Sigmoid colon (tissue), 7 donors: ENCODE measurements around the gene CST6. TPM values are rescaled to one million over a fixed set of nuclear protein-coding genes. Genes with fewer than 3 reads are reported as not detected.
A peak's percentile ranks its signal among the peaks of the same experiment; 100 is the strongest.

Experiments used
- DNase-seq: peaks from one replicate; pipeline ENCODE4 v3.0.0-alpha.2; 2019
- H3K27ac ChIP-seq, 4 donors: fragments of 200-600 bp; sonication (generic); one replicate each; pipeline ENCODE4 v1.5.1; 2016 to 2019; ENCODE audit warnings: mild to moderate bottlenecking in 1 of 4
- H3K27me3 ChIP-seq, 3 donors: fragments of 200-600 bp; sonication (generic); one replicate each; pipeline ENCODE4 v1.5.1; 2019; ENCODE audit warnings: mild to moderate bottlenecking in 1 of 3
- H3K36me3 ChIP-seq, 4 donors: fragments of 200-600 bp; sonication (generic); one replicate each; pipeline ENCODE4 v1.5.1; 2016 to 2019
- H3K4me1 ChIP-seq, 4 donors: fragments of 200-600 bp; sonication (generic); one replicate each; pipeline ENCODE4 v1.5.1; 2017 to 2019
- H3K4me3 ChIP-seq, 4 donors: fragments of 200-600 bp; sonication (generic); one replicate each; pipeline ENCODE4 v1.5.1; 2017 to 2019; ENCODE audit warnings: mild to moderate bottlenecking in 2 of 4, moderate library complexity in 1 of 4
- H3K9me3 ChIP-seq, 4 donors: fragments of 200-600 bp in 3 of 4; sonication (generic) in 3 of 4; one replicate each; pipeline versions ENCODE4 v1.5.1 to v1.6.1; 2013 to 2019
- CTCF ChIP-seq, 4 experiments: fragments of 450-650 bp in 3 of 4; fragments of 200-600 bp in 1 of 4; IDR thresholded peaks; one replicate each; pipeline ENCODE4 v1.5.1; 2016 to 2019; ENCODE audit warnings: antibody characterized with exemption in 4 of 4, mild to moderate bottlenecking in 3 of 4, moderate library complexity in 2 of 4
- EP300 ChIP-seq, 4 donors: sonication (generic); formaldehyde crosslinking; IDR thresholded peaks; one replicate each; pipeline ENCODE4 v1.6.1; 2017; ENCODE audit warnings: antibody characterized with exemption in 4 of 4
- POLR2A ChIP-seq, 2 donors: fragments of 450-650 bp; IDR thresholded peaks; one replicate each; pipeline ENCODE4 v1.6.1; 2016; ENCODE audit warnings: antibody characterized with exemption in 2 of 2, mild to moderate bottlenecking in 2 of 2, moderate library complexity in 2 of 2
- POLR2AphosphoS5 ChIP-seq, 4 donors: sonication (generic); formaldehyde crosslinking; IDR thresholded peaks; one replicate each; pipeline ENCODE4 v1.6.1; 2017; ENCODE audit warnings: antibody characterized with exemption in 4 of 4
- WGBS, 2 donors: extraction: QIAGEN DNeasy Blood & Tissue Kit; methylation state at CpG; one replicate each; pipeline ENCODE4 v1.1.7; 2013; 5-methylcytosine and 5-hydroxymethylcytosine counted together
- intact Hi-C: fragments of 100-400 bp; cut with DNase I; formaldehyde crosslinking; loops from one replicate; pipeline ENCODE4 v1.15.1; 2023
- polyA plus RNA-seq, 3 donors: library from polyadenylated mRNA; stranded (reverse); fragments of 200-250 nt; gene quantifications; one replicate each; pipeline ENCODE4 v1.2.3, GENCODE V29; 2013
- total RNA-seq, 4 donors: library from RNA; depleted of rRNA; stranded (reverse); fragments of >200 nt; gene quantifications; one replicate each; pipeline ENCODE4 v1.1.0, GENCODE V29; 2016
- donor health status: healthy with polysubstance abuse.
- donor health status: Bipolar disorder and iron deficiency.
- donor health status: healthy.

The CST6 gene
- total and polyA plus RNA-seq, 7 donors: 0.10 to 1.2 TPM; not detected in 5

- H3K36me3 ChIP-seq: peaks cover 27 to 42% (median 29%) of the 10 kb centered on the region in 4 donors
- H3K27me3 ChIP-seq: no peaks in the 10 kb centered on the region
- 87 to 92% methylated on average over 10 of the region's 10 CpGs for WGBS, 2 donors
- no peak for DNase-seq
- no peaks in the 10 kb centered on the region for H3K9me3 ChIP-seq
- intact Hi-C loops: no loop called here
- TF ChIP-seq EP300 (IDR thresholded peaks at IDR 0.05) (no peak), CTCF (IDR thresholded peaks at IDR 0.05) (no peak), POLR2A (IDR thresholded peaks at IDR 0.05) (no peak), POLR2AphosphoS5 (IDR thresholded peaks at IDR 0.05) (no peak)
- no peak overlapping the region for H3K27ac ChIP-seq
- H3K4me3 ChIP-seq: no peak overlapping the region
- no peaks in the 10 kb centered on the region for H3K4me1 ChIP-seq
Measured at GRCh38 chr11:65979261-65979759, 32.5 kb upstream of the CST6 start.

- intact Hi-C loops: loop anchor here (10.0 kb wide), 1 partner anchor 276 kb away; no protein-coding TSS in a partner anchor
- H3K27ac ChIP-seq: no peak overlapping the region
Measured at GRCh38 chr11:65981101-65981740, 30.6 kb upstream of the CST6 start.

GRCh38 chr11:65981972-65982823 lies 29.6 kb upstream of the CST6 start:
- intact Hi-C loops: loop anchor here (10.0 kb wide), 1 partner anchor 277 kb away; no protein-coding TSS in a partner anchor
- no peak for TF ChIP-seq POLR2A (IDR thresholded peaks at IDR 0.05)
- TF ChIP-seq EP300 (IDR thresholded peaks at IDR 0.05): no peak
- TF ChIP-seq POLR2AphosphoS5 (IDR thresholded peaks at IDR 0.05): no peak
- TF ChIP-seq CTCF (IDR thresholded peaks at IDR 0.05): no peak
- Histone ChIP-seq H3K9me3 (no peaks in the 10 kb centered on the region), H3K4me1 (no peaks in the 10 kb centered on the region), H3K4me3 (no peak overlapping the region), H3K27ac (no peak overlapping the region), H3K36me3 (peaks cover 17 to 27% (median 21%) of the 10 kb centered on the region in 4 donors), H3K27me3 (no peaks in the 10 kb centered on the region)
- peak; percentile 57 for DNase-seq
- 67 to 76% methylated on average over 16 of the region's 16 CpGs for WGBS, 2 donors

More at GRCh38 chr11:65981101-65981740, 30.6 kb upstream of the CST6 start:
- H3K36me3 ChIP-seq: peaks cover 27 to 37% (median 29%) of the 10 kb centered on the region in 4 donors
- H3K27me3 ChIP-seq: no peaks in the 10 kb centered on the region
- 81 to 84% methylated on average over 12 of the region's 12 CpGs for WGBS, 2 donors
- H3K4me3 ChIP-seq: no peak overlapping the region
- H3K9me3 ChIP-seq: no peaks in the 10 kb centered on the region
- no peaks in the 10 kb centered on the region for H3K4me1 ChIP-seq
- TF ChIP-seq POLR2A (IDR thresholded peaks at IDR 0.05) (no peak), EP300 (IDR thresholded peaks at IDR 0.05) (no peak), POLR2AphosphoS5 (IDR thresholded peaks at IDR 0.05) (no peak), CTCF (IDR thresholded peaks at IDR 0.05) (no peak)
- DNase-seq: peak; percentile 47

GRCh38 chr11:65982824-65983588 lies 28.8 kb upstream of the CST6 start:
- no peaks in the 10 kb centered on the region for H3K9me3 ChIP-seq
- 61 to 80% methylated on average over 22 of the region's 22 CpGs for WGBS, 2 donors
- intact Hi-C loops: loop anchor here (10.0 kb wide), 1 partner anchor 278 kb away; no protein-coding TSS in a partner anchor
- H3K27me3 ChIP-seq: no peaks in the 10 kb centered on the region
- H3K4me1 ChIP-seq: no peaks in the 10 kb centered on the region
- H3K27ac ChIP-seq: no peak overlapping the region
- peaks cover 9 to 19% (median 14%) of the 10 kb centered on the region in 4 donors for H3K36me3 ChIP-seq
- TF ChIP-seq CTCF (IDR thresholded peaks at IDR 0.05) (no peak), POLR2AphosphoS5 (IDR thresholded peaks at IDR 0.05) (no peak), POLR2A (IDR thresholded peaks at IDR 0.05) (no peak), EP300 (IDR thresholded peaks at IDR 0.05) (no peak)
- H3K4me3 ChIP-seq: no peak overlapping the region
- DNase-seq: peak; percentile 56
